CD4-positive, CD25-positive, alpha-beta regulatory T cell (primary cell): Measurements from ENCODE around the gene FOXE1. TPM values are rescaled to one million over a fixed set of nuclear protein-coding genes. Genes with fewer than 3 reads are reported as not detected.

Experiments used
- ATAC-seq, 2 donors: fragments of 150-1000 bp; cut with Tn5 transposase; one replicate each; pipeline ENCODE4 v1.10.0; 2021; ENCODE audit warnings: low read depth in 2 of 2, moderate number of reproducible peaks in 2 of 2, moderate library complexity in 1 of 2
- DNase-seq, 3 donors: peaks; one replicate each; pipeline versions ENCODE4 v3.0.0 to v3.0.0-alpha.2; 2012 to 2022; ENCODE audit warnings: mixed read lengths in 1 of 3
- H3K27ac ChIP-seq: one replicate; pipeline ENCODE4 v1.7.0; 2013; ENCODE audit warnings: mild to moderate bottlenecking, low read length; ENCODE audit not compliant: insufficient read depth, poor library complexity, severe bottlenecking
- H3K27me3 ChIP-seq: one replicate; pipeline ENCODE4 v1.7.0; 2013; ENCODE audit warnings: low read length; ENCODE audit not compliant: control insufficient read depth, insufficient read depth
- H3K36me3 ChIP-seq: one replicate; pipeline ENCODE4 v1.7.0; 2013; ENCODE audit warnings: mild to moderate bottlenecking, low read length, moderate library complexity; ENCODE audit not compliant: control insufficient read depth, insufficient read depth
- H3K4me1 ChIP-seq: 2 replicates; pipeline ENCODE4 v1.7.0; 2013; ENCODE audit warnings: mild to moderate bottlenecking, low read length; ENCODE audit not compliant: insufficient read depth, control insufficient read depth, poor library complexity, severe bottlenecking
- H3K4me3 ChIP-seq: one replicate; pipeline ENCODE4 v1.7.0; 2013; ENCODE audit warnings: low read depth, mild to moderate bottlenecking, low read length, moderate library complexity
- H3K9me3 ChIP-seq, 2 experiments: 1 replicate in 1 of 2; 2 replicates in 1 of 2; pipeline ENCODE4 v1.7.0; 2013; ENCODE audit warnings: low read length in 2 of 2, mild to moderate bottlenecking in 1 of 2, moderate library complexity in 1 of 2; ENCODE audit not compliant: control insufficient read depth in 2 of 2
- H3K27ac Mint-ChIP-seq, 3 donors: one replicate each; pipeline ENCODE4 v1.8.0; 2020 to 2022; ENCODE audit warnings: mild to moderate bottlenecking in 3 of 3, mixed read lengths in 3 of 3, moderate library complexity in 2 of 3
- H3K27me3 Mint-ChIP-seq: one replicate; pipeline ENCODE4 v1.8.0; 2022; ENCODE audit warnings: mild to moderate bottlenecking, mixed read lengths
- H3K36me3 Mint-ChIP-seq: one replicate; pipeline ENCODE4 v1.8.0; 2020; ENCODE audit warnings: mixed read lengths
- H3K4me1 Mint-ChIP-seq, 4 donors: one replicate each; pipeline ENCODE4 v1.8.0; 2020 to 2022; ENCODE audit warnings: mixed read lengths in 4 of 4, mild to moderate bottlenecking in 1 of 4
- H3K4me3 Mint-ChIP-seq, 4 donors: one replicate each; pipeline ENCODE4 v1.8.0; 2020 to 2022; ENCODE audit warnings: mild to moderate bottlenecking in 4 of 4, mixed read lengths in 4 of 4, moderate library complexity in 3 of 4
- H3K9me3 Mint-ChIP-seq, 7 donors: one replicate each; pipeline ENCODE4 v1.8.0; 2020 to 2022; ENCODE audit warnings: mixed read lengths in 7 of 7, mild to moderate bottlenecking in 3 of 7, moderate library complexity in 2 of 7
- polyA plus RNA-seq, 4 donors: library from polyadenylated mRNA; unstranded; fragments of 300-500 nt; fragmentation: Illumina TruSeq; gene quantifications; one replicate each; pipeline ENCODE4 v1.2.3, GENCODE V29; 2021
- total RNA-seq: library from RNA; stranded (reverse); gene quantifications from one replicate; pipeline ENCODE4 v1.2.3, GENCODE V29; 2022

FOXE1 gene
- total and polyA plus RNA-seq, 5 donors from 2014 or later: not detected

- peaks cover 5% of the 10 kb centered on the region for H3K4me1 ChIP-seq
- no peak overlapping the region for H3K27ac ChIP-seq
- no peaks in the 10 kb centered on the region for H3K36me3 ChIP-seq
- no peak overlapping the region for H3K4me3 Mint-ChIP-seq
- DNase-seq: peak; percentile 27 to 57 (median 51)
- H3K27me3 Mint-ChIP-seq: no peaks in the 10 kb centered on the region
- peak overlapping the region in 1 of 3 donors; percentile 48 for H3K27ac Mint-ChIP-seq
- H3K4me3 ChIP-seq: no peak overlapping the region
- H3K9me3 Mint-ChIP-seq: peaks cover 0 to 14% (median 5%) of the 10 kb centered on the region in 7 donors
- peaks cover 3 to 7% of the 10 kb centered on the region in 2 experiments for H3K9me3 ChIP-seq
- H3K27me3 ChIP-seq: no peaks in the 10 kb centered on the region
- H3K4me1 Mint-ChIP-seq: peaks cover 0 to 8% (median 6%) of the 10 kb centered on the region in 4 donors
- ATAC-seq: peak in 1 of 2 donors; percentile 58
- H3K36me3 Mint-ChIP-seq: peaks cover 21% of the 10 kb centered on the region
Measured at GRCh38 chr9:97889941-97890887, 37.2 kb downstream of the FOXE1 start.

GRCh38 chr9:97891736-97892135 lies 38.7 kb downstream of the FOXE1 start:
- H3K27me3 Mint-ChIP-seq: no peaks in the 10 kb centered on the region
- ATAC-seq: no peak
- no peak overlapping the region for H3K4me3 ChIP-seq

GRCh38 chr9:97892421-97892820 lies 39.4 kb downstream of the FOXE1 start:
- peaks cover 0 to 14% (median 5%) of the 10 kb centered on the region in 7 donors for H3K9me3 Mint-ChIP-seq
- Histone ChIP-seq H3K4me1 (peaks cover 5% of the 10 kb centered on the region), H3K27ac (no peak overlapping the region), H3K27me3 (no peaks in the 10 kb centered on the region), H3K36me3 (peaks cover 5% of the 10 kb centered on the region), H3K4me3 (no peak overlapping the region), H3K9me3 (peaks cover 3 to 7% of the 10 kb centered on the region in 2 experiments)
- DNase-seq (no peak), ATAC-seq (no peak)
- peaks cover 29% of the 10 kb centered on the region for H3K36me3 Mint-ChIP-seq
- no peaks in the 10 kb centered on the region for H3K27me3 Mint-ChIP-seq
- H3K27ac Mint-ChIP-seq: no peak overlapping the region
- peaks cover 6 to 10% (median 8%) of the 10 kb centered on the region in 4 donors for H3K4me1 Mint-ChIP-seq
- no peak overlapping the region for H3K4me3 Mint-ChIP-seq

More at GRCh38 chr9:97891736-97892135, 38.7 kb downstream of the FOXE1 start:
- H3K27me3 ChIP-seq: no peaks in the 10 kb centered on the region
- Mint-ChIP-seq H3K36me3 (peaks cover 29% of the 10 kb centered on the region), H3K4me3 (no peak overlapping the region), H3K9me3 (peaks cover 0 to 14% (median 5%) of the 10 kb centered on the region in 7 donors), H3K27ac (no peak overlapping the region), H3K4me1 (peaks cover 0 to 10% (median 8%) of the 10 kb centered on the region in 4 donors)
- peaks cover 3 to 7% of the 10 kb centered on the region in 2 experiments for H3K9me3 ChIP-seq
- H3K4me1 ChIP-seq: peaks cover 5% of the 10 kb centered on the region
- peaks cover 3% of the 10 kb centered on the region for H3K36me3 ChIP-seq
- no peak for DNase-seq
- no peak overlapping the region for H3K27ac ChIP-seq

GRCh38 chr9:97895211-97895610 lies 42.2 kb downstream of the FOXE1 start:
- H3K27ac Mint-ChIP-seq: no peak overlapping the region
- H3K27me3 Mint-ChIP-seq: no peaks in the 10 kb centered on the region
- no peak overlapping the region for H3K4me3 Mint-ChIP-seq
- no peak for DNase-seq
- no peak for ATAC-seq
- H3K4me1 Mint-ChIP-seq: peaks cover under 1 to 16% (median 6%) of the 10 kb centered on the region in 4 donors
- no peaks in the 10 kb centered on the region for H3K4me1 ChIP-seq
- no peak overlapping the region for H3K27ac ChIP-seq
- H3K36me3 Mint-ChIP-seq: peaks cover 21% of the 10 kb centered on the region
- peaks cover 3 to 7% of the 10 kb centered on the region in 2 experiments for H3K9me3 ChIP-seq
- peaks cover 14% of the 10 kb centered on the region for H3K36me3 ChIP-seq
- H3K27me3 ChIP-seq: no peaks in the 10 kb centered on the region
- peaks cover 0 to 14% (median 5%) of the 10 kb centered on the region in 7 donors for H3K9me3 Mint-ChIP-seq
- H3K4me3 ChIP-seq: no peak overlapping the region

- ATAC-seq: no peak
- H3K4me3 ChIP-seq: no peak overlapping the region
- Mint-ChIP-seq H3K36me3 (peaks cover 21% of the 10 kb centered on the region), H3K27ac (no peak overlapping the region), H3K9me3 (peaks cover 0 to 14% (median 5%) of the 10 kb centered on the region in 7 donors), H3K27me3 (no peaks in the 10 kb centered on the region), H3K4me3 (no peak overlapping the region), H3K4me1 (peaks cover under 1 to 18% (median 9%) of the 10 kb centered on the region in 4 donors)
- no peak overlapping the region for H3K27ac ChIP-seq
- no peaks in the 10 kb centered on the region for H3K27me3 ChIP-seq
- H3K4me1 ChIP-seq: peaks cover under 1% of the 10 kb centered on the region
- DNase-seq: peak in 1 of 3 donors; percentile 29
- H3K9me3 ChIP-seq: peaks cover 3 to 7% of the 10 kb centered on the region in 2 experiments
- peaks cover 15% of the 10 kb centered on the region for H3K36me3 ChIP-seq
Measured at GRCh38 chr9:97895695-97896332, 42.8 kb downstream of the FOXE1 start.

GRCh38 chr9:97900103-97900737 lies 47.2 kb downstream of the FOXE1 start:
- DNase-seq (no peak), ATAC-seq (no peak)
- Histone ChIP-seq H3K9me3 (no peaks in the 10 kb centered on the region), H3K27ac (no peak overlapping the region), H3K4me3 (no peak overlapping the region), H3K4me1 (peaks cover 40% of the 10 kb centered on the region), H3K27me3 (no peaks in the 10 kb centered on the region), H3K36me3 (peaks cover 26% of the 10 kb centered on the region)
- no peak overlapping the region for H3K4me3 Mint-ChIP-seq
- peaks cover 31 to 49% (median 37%) of the 10 kb centered on the region in 4 donors for H3K4me1 Mint-ChIP-seq
- H3K36me3 Mint-ChIP-seq: peaks cover 13% of the 10 kb centered on the region
- H3K27me3 Mint-ChIP-seq: peaks cover 4% of the 10 kb centered on the region
- H3K9me3 Mint-ChIP-seq: no peaks in the 10 kb centered on the region
- H3K27ac Mint-ChIP-seq: peak overlapping the region in 2 of 3 donors; percentile 10 to 43
